Measurements from ENCODE around the gene ACSM3. TPM values are rescaled to one million over a fixed set of nuclear protein-coding genes. Genes with fewer than 3 reads are reported as not detected.
"Not testable (repeated sequence)": the region's sequence is repeated elsewhere in the genome, so short reads cannot be mapped to it uniquely, and the experiment has no call there.

The ACSM3 gene
- total and polyA plus RNA-seq, 4 donors = 10.3 to 48.6 (median 27.3) TPM

DNA sequence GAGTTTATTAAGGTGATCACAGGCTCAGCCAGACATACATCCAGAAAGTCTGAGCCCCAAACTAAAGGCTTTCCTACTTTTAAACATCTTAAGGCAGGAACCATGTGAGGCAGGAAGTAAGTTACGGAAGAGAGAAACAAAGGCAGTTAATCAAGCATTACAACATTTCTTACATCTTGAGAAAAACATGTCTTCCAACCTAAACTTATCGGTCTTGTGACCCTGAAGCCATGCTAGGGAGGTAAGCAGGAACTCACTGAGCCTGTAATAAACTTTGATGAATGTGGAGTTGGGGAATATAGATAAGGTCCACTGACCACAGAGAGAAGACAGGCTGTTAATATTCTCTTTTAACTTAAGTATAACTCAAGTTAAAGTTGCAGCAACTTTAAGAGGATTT, 3.5 kb upstream of the ACSM3 start:
- ATAC-seq (ENCODE audit: insufficient read depth, low FRiP score) = no peak
- 47 to 63% methylated on average over 2 of the region's 2 CpGs for WGBS, 2 donors
- H3K9me3 ChIP-seq (ENCODE audit: control insufficient read depth in 4 of 4, insufficient read depth in 3 of 4, low read length in 3 of 4) = peaks cover 0 to 2% (median 0%) of the 10 kb centered on the region in 4 donors
- H3K9ac ChIP-seq (ENCODE audit: insufficient read depth in 1 of 2, low read length in 2 of 2) = no peak overlapping the region
- H3K36me3 ChIP-seq (ENCODE audit: control insufficient read depth in 4 of 4, insufficient read depth in 4 of 4, low read length in 4 of 4) = no peaks in the 10 kb centered on the region
- no peak overlapping the region for H3K4me3 ChIP-seq
- H3K27ac ChIP-seq (ENCODE audit: low read depth in 1 of 2, low read length in 1 of 2) = no peak overlapping the region
- H3K27me3 ChIP-seq (ENCODE audit: control insufficient read depth in 3 of 3, insufficient read depth in 3 of 3, low read length in 2 of 3) = no peaks in the 10 kb centered on the region
- peaks cover 0 to 4% (median 0%) of the 10 kb centered on the region in 5 donors for H3K4me1 ChIP-seq (ENCODE audit: control insufficient read depth in 5 of 5, insufficient read depth in 5 of 5, low read length in 5 of 5)
- no peak for TF ChIP-seq CTCF (IDR thresholded peaks at IDR 0.05; ENCODE audit: control extremely low read depth, extremely low read depth)
- no peak for DNase-seq

GRCh38 chr16:20761175-20761574, 2.6 kb upstream of the ACSM3 start:
- no peak overlapping the region for H3K4me3 ChIP-seq
- no peak for TF ChIP-seq CTCF (IDR thresholded peaks at IDR 0.05; ENCODE audit: control extremely low read depth, extremely low read depth)
- WGBS, 2 donors = 86 to 87% methylated on average over 1 of the region's 1 CpG
- H3K36me3 ChIP-seq (ENCODE audit: control insufficient read depth in 4 of 4, insufficient read depth in 4 of 4, low read length in 4 of 4) = no peaks in the 10 kb centered on the region
- H3K27me3 ChIP-seq (ENCODE audit: control insufficient read depth in 3 of 3, insufficient read depth in 3 of 3, low read length in 2 of 3) = no peaks in the 10 kb centered on the region
- DNase-seq (no peak), ATAC-seq (ENCODE audit: insufficient read depth, low FRiP score) (no peak)
- peaks cover 0 to 4% (median 0%) of the 10 kb centered on the region in 5 donors for H3K4me1 ChIP-seq (ENCODE audit: control insufficient read depth in 5 of 5, insufficient read depth in 5 of 5, low read length in 5 of 5)
- H3K27ac ChIP-seq (ENCODE audit: low read depth in 1 of 2, low read length in 1 of 2) = no peak overlapping the region
- H3K9me3 ChIP-seq (ENCODE audit: control insufficient read depth in 4 of 4, insufficient read depth in 3 of 4, low read length in 3 of 4) = peaks cover 0 to 2% (median 0%) of the 10 kb centered on the region in 4 donors
- H3K9ac ChIP-seq (ENCODE audit: insufficient read depth in 1 of 2, low read length in 2 of 2) = no peak overlapping the region

DNA sequence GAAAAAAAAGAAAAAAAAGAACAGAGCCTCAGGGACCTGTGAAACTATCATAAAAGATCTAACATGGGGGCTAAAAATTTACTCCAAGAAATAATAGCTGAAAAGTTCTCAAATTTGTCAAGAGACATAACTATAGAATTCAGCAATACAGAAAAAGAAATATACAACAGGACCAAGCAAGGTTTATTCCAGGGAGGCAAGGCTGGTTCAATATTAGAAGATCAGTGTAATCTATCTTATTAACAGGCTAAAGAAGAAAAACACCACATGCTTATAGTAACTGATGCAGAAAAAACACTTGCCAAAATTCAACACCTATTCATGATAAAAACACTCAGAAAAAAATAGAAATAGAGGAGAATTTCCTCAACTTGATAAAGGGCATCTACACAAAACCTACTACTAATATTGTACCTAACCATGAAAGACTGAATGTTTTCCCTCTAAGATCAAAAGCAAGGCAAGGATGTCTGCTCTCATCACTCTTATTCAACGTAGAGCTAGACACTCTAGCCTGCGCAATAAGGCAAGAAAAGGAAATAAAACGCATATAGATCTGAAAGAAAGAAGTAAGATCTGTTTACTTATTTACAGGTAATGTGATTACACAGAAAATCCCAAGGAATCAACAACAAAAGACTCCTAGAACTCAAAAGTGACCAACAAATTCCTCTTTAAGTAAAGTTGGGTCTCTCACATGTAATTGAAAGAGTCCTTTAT, 1.2 kb upstream of the ACSM3 start:
- Histone ChIP-seq H3K9ac (ENCODE audit: insufficient read depth in 1 of 2, low read length in 2 of 2) (no peak overlapping the region), H3K27ac (ENCODE audit: low read depth in 1 of 2, low read length in 1 of 2) (no peak overlapping the region), H3K4me1 (ENCODE audit: control insufficient read depth in 5 of 5, insufficient read depth in 5 of 5, low read length in 5 of 5) (peaks cover 0 to 4% (median 0%) of the 10 kb centered on the region in 5 donors), H3K4me3 (no peak overlapping the region), H3K27me3 (ENCODE audit: control insufficient read depth in 3 of 3, insufficient read depth in 3 of 3, low read length in 2 of 3) (no peaks in the 10 kb centered on the region), H3K9me3 (ENCODE audit: control insufficient read depth in 4 of 4, insufficient read depth in 3 of 4, low read length in 3 of 4) (peaks cover 0 to 2% (median 0%) of the 10 kb centered on the region in 4 donors), H3K36me3 (ENCODE audit: control insufficient read depth in 4 of 4, insufficient read depth in 4 of 4, low read length in 4 of 4) (no peaks in the 10 kb centered on the region)
- no peak for TF ChIP-seq CTCF (IDR thresholded peaks at IDR 0.05; ENCODE audit: control extremely low read depth, extremely low read depth)
- 85 to 91% methylated on average over 3 of the region's 3 CpGs for WGBS, 2 donors
- DNase-seq (no peak), ATAC-seq (ENCODE audit: insufficient read depth, low FRiP score) (no peak)

DNA sequence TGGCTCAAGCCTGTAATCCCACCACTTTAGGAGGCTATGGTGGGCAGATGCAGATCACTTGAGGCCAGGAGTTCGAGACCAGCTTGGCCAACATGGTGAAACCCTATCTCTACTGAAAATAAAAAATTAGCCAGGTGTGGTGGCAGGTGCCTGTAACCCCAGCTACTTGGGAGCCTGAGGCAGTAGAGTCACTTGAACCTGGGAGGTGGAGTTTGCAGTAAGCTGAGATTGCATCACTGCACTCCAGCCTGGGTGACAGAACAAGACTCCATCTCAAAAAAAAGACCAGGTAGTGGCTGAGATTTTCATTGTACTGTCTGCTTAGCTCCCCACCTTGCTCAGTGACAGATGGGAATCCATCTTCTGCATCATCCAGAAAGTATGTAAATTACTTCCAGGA, 634 bp downstream of the ACSM3 start:
- H3K27ac ChIP-seq (ENCODE audit: low read depth in 1 of 2, low read length in 1 of 2); H3K4me3 ChIP-seq; H3K36me3 ChIP-seq (ENCODE audit: control insufficient read depth in 4 of 4, insufficient read depth in 4 of 4, low read length in 4 of 4); H3K9me3 ChIP-seq (ENCODE audit: control insufficient read depth in 4 of 4, insufficient read depth in 3 of 4, low read length in 3 of 4); ATAC-seq (ENCODE audit: insufficient read depth, low FRiP score); H3K27me3 ChIP-seq (ENCODE audit: control insufficient read depth in 3 of 3, insufficient read depth in 3 of 3, low read length in 2 of 3); H3K9ac ChIP-seq (ENCODE audit: insufficient read depth in 1 of 2, low read length in 2 of 2); DNase-seq; H3K4me1 ChIP-seq (ENCODE audit: control insufficient read depth in 5 of 5, insufficient read depth in 5 of 5, low read length in 5 of 5): not testable (repeated sequence)
- 58 to 100% methylated on average over 1 of the region's 1 CpG for WGBS, 2 donors
